COLO829 (cell line): ENCODE data around the gene TTLL13.
"Not testable (repeated sequence)": the region's sequence is repeated elsewhere in the genome, so short reads cannot be mapped to it uniquely, and the experiment has no call there.

Experiments
- DNase-seq: peaks from one replicate; pipeline ENCODE4 v3.0.0; 2012; ENCODE audit warnings: low spot score

The TTLL13 gene

GRCh38 chr15:90281637-90282036 lies 32.3 kb downstream of the TTLL13 start:
- not testable (repeated sequence) for DNase-seq

DNA sequence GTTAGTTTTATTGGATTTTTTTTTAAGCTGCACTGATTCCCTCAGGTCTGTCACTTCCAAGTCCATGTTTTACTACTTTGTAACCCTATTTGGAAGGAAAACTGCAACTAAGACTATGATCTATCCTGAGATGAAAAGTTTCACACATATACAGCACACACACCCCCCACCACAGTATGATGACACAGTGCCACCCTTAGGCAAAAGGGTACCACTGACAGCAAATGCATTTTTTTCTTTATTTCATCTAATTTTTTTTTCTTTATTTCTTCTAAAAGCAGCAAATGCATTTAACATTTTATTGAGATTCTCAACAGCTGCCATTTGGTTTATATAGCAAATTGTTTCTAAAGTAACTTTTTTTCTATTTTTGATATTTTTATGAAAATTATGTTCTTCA lies 37.3 kb downstream of the TTLL13 start:
- peak; percentile 15 for DNase-seq

DNA sequence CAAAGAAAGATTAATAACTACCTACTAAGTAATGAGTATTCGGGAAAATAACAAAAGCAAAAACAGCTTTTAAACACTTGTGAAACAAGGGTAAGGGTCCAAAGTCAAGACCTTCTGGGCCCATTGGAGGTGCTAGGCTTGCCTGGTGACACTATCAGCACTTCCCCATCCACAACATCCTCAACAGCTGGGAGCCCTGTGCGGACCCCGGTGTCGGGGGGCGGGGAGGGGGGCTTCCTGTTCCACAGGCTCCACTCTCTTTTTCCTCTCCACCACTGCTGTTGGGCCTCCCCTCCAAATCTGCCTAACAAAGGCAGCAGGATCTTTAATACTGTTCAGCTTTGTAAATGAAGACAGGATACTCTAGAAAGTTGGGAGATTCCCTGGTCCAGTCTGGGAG lies 37.7 kb downstream of the TTLL13 start:
- no peak for DNase-seq

- DNase-seq, result no peak
These were observed 38.6 kb downstream of the TTLL13 start for GRCh38 chr15:90287946-90288345.

DNA sequence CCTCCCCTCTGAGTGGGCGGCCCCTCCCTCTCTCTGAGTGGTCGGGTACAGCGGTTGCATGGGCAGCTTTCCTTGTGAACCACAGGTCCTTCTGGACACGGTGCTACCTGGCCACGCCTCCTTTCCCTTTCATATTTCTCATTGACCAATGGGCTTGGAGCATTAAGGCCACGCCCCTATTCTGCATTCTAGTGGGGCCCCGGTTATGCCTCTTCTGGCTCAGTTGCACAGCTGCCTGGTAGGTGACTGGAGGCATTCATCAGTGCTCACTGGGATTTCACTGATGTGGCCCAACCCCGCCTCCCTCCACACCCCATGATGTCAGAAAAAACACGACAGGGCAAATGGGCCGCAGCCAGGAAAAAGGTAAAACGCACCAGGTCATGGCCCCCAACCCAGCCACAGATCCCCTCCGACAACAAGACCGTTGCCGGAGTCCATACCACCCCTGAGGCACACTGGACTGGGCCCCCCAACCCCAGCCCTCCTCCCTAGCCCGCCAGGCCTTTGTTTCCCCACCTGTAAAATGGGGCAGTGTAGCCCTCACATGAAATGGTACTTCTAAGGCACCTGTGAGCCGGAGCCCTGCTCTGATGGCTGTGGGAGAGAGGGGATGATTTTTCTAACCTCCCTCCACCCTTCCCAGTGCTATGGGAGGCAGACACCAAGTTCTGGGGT lies 42.5 kb downstream of the TTLL13 start:
- DNase-seq, result peak; percentile 47

DNA sequence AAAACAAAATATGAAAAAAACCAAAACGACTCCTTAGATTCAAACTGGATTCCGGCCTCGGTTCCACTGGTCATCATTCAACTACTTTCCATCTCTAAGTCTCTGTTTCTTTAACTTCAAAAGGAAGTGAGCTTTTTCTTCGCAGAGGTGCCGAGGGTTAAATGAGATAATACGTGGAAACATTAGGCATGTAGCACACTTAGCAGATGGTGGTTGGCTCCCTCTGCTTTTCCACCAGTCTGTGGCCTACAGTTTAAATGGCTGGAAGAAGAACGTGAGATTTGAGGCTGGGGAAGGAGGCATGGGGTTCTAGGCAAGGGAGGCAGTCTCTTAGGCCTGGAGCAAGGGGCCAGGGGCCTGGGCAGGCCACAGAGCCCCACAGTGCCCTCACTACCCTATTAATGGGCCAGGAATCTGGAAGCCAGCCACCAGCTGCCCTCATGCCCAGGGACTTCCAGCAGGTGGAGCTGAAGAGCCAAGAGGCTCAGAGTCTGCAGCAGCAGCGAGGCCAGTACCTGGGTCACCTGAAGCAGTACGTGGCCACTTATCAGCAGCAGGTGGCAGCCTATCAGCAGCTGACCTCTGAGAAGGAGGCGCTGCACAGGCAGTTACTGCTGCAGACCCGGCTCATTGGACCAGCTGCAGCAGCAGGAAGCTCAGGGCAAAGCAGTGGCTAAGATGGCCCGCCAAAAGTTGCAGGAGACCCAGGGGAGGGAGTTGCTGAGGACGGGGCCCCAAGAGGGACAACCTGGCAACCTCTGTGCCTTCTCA lies 43.9 kb downstream of the TTLL13 start:
- not testable (repeated sequence) for DNase-seq

- no peak for DNase-seq
These were observed 44.8 kb downstream of the TTLL13 start for GRCh38 chr15:90294159-90294558.

GRCh38 chr15:90294601-90295269 lies 45.4 kb downstream of the TTLL13 start:
- DNase-seq, result no peak

- DNase-seq, result no peak
These were observed 45.9 kb downstream of the TTLL13 start for GRCh38 chr15:90295270-90295648.

- not testable (repeated sequence) for DNase-seq
These were observed 47.0 kb downstream of the TTLL13 start for GRCh38 chr15:90296316-90296884.

DNA sequence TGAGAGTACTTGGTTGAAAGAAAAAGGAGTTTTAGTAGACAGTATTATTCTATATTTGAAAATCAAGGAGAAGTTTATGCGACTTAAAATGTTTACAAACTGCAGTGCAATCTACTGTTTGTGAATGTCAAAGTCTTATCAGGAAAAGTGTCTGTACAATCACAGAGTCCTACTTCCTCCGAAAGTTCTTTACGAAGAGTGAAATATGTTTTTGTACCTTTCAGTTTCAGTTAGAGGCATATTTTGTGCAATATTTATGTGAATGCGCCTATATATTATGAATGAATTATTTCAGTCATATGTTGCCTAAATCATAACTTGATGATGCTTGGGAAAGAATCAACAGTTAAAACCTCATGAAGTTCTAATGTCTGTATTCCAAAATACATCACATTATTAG lies 47.7 kb downstream of the TTLL13 start:
- no peak for DNase-seq

DNA sequence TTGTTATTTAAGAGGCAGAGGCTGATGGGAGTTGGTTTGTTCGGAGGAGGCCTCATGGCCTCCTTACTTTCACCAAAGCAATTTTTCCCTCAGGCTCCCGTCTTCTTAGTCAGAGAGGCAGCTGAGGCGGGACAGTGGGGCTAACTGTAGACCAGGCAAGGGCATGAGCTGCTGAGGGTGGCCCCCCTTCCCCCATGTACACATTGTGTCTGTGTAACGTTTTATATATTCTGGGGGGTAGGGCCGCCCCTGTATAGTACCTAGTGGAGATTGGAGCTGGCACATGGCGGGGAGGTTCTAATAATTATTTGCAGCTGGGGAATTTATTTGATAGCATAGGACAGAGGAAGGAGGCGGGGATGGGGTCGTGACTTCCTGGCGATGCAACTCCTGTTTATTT lies 51.2 kb downstream of the TTLL13 start:
- DNase-seq, result no peak

GRCh38 chr15:90300988-90301706 lies 51.8 kb downstream of the TTLL13 start:
- peak; percentile 23 for DNase-seq

GRCh38 chr15:90301707-90302300 lies 52.4 kb downstream of the TTLL13 start:
- DNase-seq, result no peak

DNA sequence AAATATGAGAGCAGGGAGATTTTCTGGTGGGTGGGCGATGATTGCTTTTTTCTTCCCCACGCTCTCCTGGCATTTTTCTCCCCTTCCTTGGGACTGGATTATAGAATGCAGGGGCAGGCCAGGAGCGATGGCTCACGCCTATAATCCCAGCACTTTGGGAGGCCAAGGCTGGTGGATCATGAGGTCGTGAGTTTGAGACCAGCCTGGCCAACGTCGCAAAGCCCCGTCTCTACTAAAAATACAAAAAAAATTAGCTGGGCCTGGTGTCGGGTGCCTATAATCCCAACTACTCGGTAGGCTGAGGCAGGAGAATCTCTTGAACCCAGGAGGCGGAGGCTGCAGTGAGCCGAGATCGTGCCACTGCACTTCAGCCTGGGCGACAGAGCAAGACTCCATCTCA lies 56.0 kb downstream of the TTLL13 start:
- not testable (repeated sequence) for DNase-seq

DNA sequence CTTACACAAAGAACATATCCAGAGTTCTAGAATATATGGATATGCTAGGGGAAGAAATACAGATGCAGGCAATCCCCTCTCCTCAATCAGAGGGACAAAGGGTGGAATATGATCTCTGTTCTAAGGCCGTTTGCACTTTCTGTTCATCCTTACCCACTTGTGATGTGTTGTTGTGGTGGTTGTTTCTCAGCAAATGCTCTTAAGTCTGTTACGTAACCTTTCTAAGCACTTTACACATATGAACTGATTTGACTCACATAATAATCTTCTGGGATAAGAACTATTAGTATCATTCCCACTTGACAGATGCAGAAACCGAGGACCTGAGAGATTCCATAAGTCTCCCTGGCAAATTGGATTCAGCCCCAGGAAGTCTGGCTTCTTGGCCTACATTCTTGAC lies 56.6 kb downstream of the TTLL13 start:
- no peak for DNase-seq

DNA sequence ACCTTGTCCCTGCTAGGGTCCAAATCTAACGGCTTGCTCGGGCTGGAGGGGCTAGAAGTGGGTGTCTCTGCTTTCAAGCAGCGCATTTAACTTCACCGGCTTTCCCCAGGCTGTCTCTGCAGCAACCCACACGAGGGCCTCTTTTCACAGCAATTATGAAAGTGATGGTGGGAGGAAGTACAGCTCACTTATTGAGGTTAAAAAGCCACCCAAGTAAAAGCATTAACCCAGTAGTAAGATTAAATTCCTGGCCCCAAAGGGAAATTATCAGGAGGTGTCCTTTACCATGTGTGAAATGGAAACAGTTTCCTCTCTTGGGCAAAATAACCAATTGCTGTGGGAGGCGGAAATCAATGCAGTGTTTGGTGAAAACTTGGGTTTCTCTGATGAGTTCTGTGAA lies 57.2 kb downstream of the TTLL13 start:
- no peak for DNase-seq

DNA sequence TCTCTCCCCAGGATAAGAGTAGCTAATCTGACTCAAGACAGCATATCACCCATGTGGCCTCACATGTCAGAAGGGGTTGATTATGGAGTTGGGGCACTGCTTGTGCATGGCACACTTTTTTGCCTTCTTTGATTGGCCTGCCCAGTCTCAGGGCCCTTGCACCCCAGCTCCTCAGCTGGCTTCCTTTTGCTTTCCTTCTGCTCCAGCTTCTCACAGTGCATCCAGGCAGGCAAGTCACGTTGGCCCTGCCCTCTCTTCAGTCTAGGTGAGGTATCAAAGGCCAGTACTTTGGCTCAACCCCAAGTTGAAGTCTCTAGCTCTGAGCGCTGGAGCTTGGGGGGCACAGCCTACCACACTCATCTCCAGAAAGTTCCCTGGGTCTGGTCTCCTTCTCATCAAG lies 58.3 kb downstream of the TTLL13 start:
- no peak for DNase-seq

DNA sequence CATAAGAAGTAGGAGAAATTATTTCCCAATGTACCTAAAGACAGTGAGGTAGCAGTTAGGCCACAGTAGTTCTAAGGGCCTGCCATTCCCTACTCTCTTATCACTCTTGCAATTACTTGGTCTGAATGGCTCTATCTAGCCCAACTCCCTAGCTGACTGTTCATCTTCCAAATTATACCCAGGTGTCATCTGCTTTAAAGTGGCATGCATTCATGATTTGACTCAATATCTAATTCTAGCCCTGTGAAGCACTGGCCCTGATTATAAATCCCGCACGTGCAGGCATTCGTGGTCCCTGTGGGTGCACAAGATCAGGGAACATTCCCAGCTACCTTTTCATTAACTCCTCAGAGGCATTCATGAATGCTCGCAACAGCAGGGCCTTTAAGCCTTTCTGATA lies 59.7 kb downstream of the TTLL13 start:
- DNase-seq, result no peak
